ENCODE data around the gene FAXC. TPM values are rescaled to one million over a fixed set of nuclear protein-coding genes. Genes with fewer than 3 reads are reported as not detected.
"Not testable (repeated sequence)": the region's sequence is repeated elsewhere in the genome, so short reads cannot be mapped to it uniquely, and the experiment has no call there.

FAXC gene
- total RNA-seq, 1 donor from 2014 or later: 8.1 TPM

GRCh38 chr6:99341862-99342455 is 7.5 kb downstream of the FAXC start:
- DNase-seq (ENCODE audit: low read depth): no peak

GRCh38 chr6:99338188-99338587 is 11.3 kb downstream of the FAXC start:
- no peak for DNase-seq (ENCODE audit: low read depth)

GRCh38 chr6:99335298-99335697 is 14.2 kb downstream of the FAXC start:
- not testable (repeated sequence) for DNase-seq (ENCODE audit: low read depth)

GRCh38 chr6:99334526-99335127 is 14.8 kb downstream of the FAXC start:
- DNase-seq (ENCODE audit: low read depth): peak; percentile 70

GRCh38 chr6:99333068-99333467 is 16.4 kb downstream of the FAXC start:
- DNase-seq (ENCODE audit: low read depth): no peak

GRCh38 chr6:99331531-99331930 is 17.9 kb downstream of the FAXC start:
- DNase-seq (ENCODE audit: low read depth): no peak

GRCh38 chr6:99330159-99330558 is 19.3 kb downstream of the FAXC start:
- peak; percentile 53 for DNase-seq (ENCODE audit: low read depth)

- DNase-seq (ENCODE audit: low read depth): no peak
Observed at GRCh38 chr6:99324996-99325395, 24.5 kb downstream of the FAXC start.

GRCh38 chr6:99318566-99318965 is 30.9 kb downstream of the FAXC start:
- no peak for DNase-seq (ENCODE audit: low read depth)

- DNase-seq (ENCODE audit: low read depth): no peak
Observed at GRCh38 chr6:99312354-99312753, 37.1 kb downstream of the FAXC start.

- DNase-seq (ENCODE audit: low read depth): no peak
Observed at GRCh38 chr6:99310553-99310952, 38.9 kb downstream of the FAXC start.

- DNase-seq (ENCODE audit: low read depth): no peak
Observed at GRCh38 chr6:99309557-99309956, 39.9 kb downstream of the FAXC start.

GRCh38 chr6:99308788-99309187 is 40.7 kb downstream of the FAXC start:
- no peak for DNase-seq (ENCODE audit: low read depth)

- DNase-seq (ENCODE audit: low read depth): no peak
Observed at GRCh38 chr6:99307295-99307907, 42.1 kb downstream of the FAXC start.

- no peak for DNase-seq (ENCODE audit: low read depth)
Observed at GRCh38 chr6:99306341-99306740, 43.1 kb downstream of the FAXC start.

GRCh38 chr6:99305021-99305554 is 44.4 kb downstream of the FAXC start:
- no peak for DNase-seq (ENCODE audit: low read depth)

- no peak for DNase-seq (ENCODE audit: low read depth)
Observed at GRCh38 chr6:99297415-99297814, 52.1 kb downstream of the FAXC start.

GRCh38 chr6:99297006-99297405 is 52.5 kb downstream of the FAXC start:
- no peak for DNase-seq (ENCODE audit: low read depth)

GRCh38 chr6:99296261-99296660 is 53.2 kb downstream of the FAXC start:
- no peak for DNase-seq (ENCODE audit: low read depth)

- DNase-seq (ENCODE audit: low read depth): no peak
Observed at GRCh38 chr6:99295276-99295675, 54.2 kb downstream of the FAXC start.

GRCh38 chr6:99294786-99295185 is 54.7 kb downstream of the FAXC start:
- DNase-seq (ENCODE audit: low read depth): no peak

GRCh38 chr6:99289701-99290100 is 59.8 kb downstream of the FAXC start:
- DNase-seq (ENCODE audit: low read depth): no peak

GRCh38 chr6:99288668-99289067 is 60.8 kb downstream of the FAXC start:
- no peak for DNase-seq (ENCODE audit: low read depth)
